HG02642 (cell line): Measurements from ENCODE around the gene LRRC41.

Source experiments
- ATAC-seq: cut with Tn5 transposase; IDR thresholded peaks from one replicate; pipeline ENCODE4 v1.9.1; 2021; ENCODE audit warnings: mild to moderate bottlenecking; ENCODE audit not compliant: unreplicated experiment, poor library complexity

The LRRC41 gene

GRCh38 chr1:46288485-46289133 lies 14.8 kb downstream of the LRRC41 start:
- ATAC-seq, result no peak

DNA sequence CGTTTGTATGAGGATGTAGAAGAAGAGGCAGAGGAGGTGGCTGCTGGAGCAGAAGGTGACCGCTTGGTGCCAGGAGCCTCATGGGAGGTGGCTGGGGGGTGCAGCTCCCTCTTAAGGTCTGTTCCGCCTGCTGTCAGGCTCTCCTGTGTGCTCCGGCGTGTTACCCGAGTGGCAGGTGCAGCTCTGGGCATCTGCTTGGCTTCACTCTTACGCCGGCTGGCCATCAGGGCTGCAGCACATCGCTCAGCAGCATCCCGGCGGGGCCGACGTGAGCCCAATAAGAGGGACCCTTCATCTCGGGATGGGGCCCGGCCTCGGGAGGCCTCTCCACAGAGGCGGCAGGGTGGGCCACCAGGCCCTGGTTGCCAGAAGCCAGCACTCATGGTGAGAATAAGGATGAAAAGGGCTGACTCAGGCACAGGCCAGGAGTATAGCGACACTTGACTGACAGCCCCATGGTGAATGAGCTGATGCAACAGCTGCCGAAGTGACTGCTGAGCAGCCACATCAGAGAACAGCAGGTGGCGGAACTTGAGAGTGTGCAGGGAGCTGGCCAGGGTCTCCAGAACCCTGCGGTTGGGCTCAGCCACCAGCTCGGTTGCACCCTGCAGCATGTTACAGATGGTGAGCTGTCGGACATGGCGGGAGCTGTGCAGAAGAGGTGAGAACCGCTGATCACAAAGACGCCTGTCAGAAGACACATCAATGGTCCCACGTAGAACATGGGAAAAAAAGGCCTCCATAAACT lies 17.5 kb downstream of the LRRC41 start:
- ATAC-seq, result no peak

- no peak for ATAC-seq
Observed at GRCh38 chr1:46284597-46285564, 18.5 kb downstream of the LRRC41 start.

DNA sequence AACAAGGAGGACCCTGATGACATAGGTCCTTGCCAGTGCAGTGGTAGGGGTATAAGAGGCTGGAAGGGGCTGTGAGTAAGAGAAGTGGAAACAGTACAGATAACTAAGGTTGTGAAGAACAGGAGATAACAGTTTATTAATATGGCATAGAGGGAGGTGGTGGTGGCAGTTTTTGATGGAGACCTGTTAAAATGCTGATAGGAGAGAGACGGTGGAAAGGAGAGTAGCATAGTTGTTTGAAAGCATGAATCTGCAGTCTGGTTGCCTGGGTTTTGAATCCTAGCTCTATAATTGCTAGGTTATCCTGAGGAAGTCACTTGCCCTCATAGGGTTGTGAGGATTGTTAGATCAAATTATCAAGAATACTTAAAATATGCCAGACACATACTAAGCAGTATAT lies 19.4 kb downstream of the LRRC41 start:
- no peak for ATAC-seq

DNA sequence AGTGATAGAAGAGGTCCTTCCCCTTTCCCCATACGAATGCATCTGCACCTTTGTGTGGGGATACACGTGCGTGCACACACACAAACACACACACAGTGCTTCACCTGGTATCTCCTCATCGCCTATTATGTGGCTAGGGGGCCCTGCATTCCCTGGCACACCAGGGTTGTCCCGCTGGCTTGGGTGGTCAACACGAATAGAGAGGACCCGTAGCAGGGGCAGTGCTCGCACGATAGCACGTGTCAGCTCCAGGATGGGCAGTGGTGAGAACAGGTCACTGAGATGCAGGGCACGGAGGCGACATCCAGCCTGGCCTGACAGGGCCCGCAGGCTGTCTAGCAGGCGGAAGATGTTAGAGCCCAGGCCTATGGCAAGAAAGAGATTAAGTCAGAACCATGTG lies 22.4 kb downstream of the LRRC41 start:
- ATAC-seq, result no peak

DNA sequence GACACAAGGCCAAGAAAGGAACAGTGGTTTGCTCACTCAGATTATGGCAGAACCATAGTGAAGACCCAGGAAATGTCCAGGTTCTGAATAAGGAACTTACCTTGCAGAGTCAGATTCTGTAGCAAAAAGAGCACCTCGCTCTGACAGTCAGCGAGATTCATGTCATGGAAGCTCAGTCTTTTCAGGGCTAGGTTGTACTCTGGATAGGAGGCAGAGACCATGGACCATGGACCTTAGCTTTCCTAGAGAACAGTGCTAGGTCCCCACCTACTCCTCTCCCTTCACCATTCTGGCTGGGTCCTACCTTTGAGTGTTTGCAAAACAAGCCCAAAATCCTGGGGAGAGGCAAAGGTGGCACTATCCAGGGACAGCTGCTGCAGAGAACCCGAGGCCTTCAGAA lies 23.3 kb downstream of the LRRC41 start:
- no peak for ATAC-seq

DNA sequence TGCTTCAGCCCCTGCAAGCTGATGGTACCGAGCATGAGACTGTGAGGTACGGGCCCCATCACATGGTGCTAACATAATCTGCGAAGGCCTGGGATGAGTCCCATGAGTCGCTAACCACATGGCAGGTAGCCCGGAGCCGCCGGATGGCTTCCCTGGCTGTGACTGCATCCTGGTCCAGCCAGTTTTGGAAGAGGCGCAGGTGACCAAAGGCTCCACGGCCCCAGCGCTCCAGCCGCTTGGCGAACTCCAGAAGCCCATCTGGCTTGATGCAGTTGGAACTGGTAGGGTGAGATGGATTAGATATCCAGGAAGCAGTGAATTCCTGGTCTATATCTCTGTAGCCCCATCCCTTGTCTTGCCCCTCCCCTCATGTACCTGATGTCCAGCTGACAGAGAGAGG lies 24.6 kb downstream of the LRRC41 start:
- no peak for ATAC-seq

DNA sequence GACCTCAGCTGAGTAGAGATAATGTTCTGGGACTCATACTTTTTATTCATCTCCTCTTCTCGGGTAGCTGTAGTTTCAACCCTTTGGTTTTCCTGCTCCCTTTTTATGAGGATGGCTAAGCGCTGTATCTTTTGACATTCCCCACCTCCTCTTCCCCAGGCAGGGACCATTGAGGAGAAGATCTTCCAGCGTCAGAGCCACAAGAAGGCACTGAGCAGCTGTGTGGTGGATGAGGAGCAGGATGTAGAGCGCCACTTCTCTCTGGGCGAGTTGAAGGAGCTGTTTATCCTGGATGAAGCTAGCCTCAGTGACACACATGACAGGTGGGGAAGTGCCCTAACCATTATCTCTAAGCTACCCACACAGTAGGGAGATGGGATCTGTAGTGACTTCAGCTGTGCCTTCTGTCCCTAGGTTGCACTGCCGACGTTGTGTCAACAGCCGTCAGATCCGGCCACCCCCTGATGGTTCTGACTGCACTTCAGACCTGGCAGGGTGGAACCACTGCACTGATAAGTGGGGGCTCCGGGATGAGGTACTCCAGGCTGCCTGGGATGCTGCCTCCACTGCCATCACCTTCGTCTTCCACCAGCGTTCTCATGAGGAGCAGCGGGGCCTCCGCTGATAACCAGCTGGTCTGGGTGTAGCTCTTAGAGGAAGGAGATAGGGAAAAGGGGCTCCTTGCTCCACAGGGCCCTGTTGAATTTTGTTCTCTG lies 25.6 kb downstream of the LRRC41 start:
- no peak for ATAC-seq

GRCh38 chr1:46275030-46275337 lies 28.4 kb downstream of the LRRC41 start:
- no peak for ATAC-seq

DNA sequence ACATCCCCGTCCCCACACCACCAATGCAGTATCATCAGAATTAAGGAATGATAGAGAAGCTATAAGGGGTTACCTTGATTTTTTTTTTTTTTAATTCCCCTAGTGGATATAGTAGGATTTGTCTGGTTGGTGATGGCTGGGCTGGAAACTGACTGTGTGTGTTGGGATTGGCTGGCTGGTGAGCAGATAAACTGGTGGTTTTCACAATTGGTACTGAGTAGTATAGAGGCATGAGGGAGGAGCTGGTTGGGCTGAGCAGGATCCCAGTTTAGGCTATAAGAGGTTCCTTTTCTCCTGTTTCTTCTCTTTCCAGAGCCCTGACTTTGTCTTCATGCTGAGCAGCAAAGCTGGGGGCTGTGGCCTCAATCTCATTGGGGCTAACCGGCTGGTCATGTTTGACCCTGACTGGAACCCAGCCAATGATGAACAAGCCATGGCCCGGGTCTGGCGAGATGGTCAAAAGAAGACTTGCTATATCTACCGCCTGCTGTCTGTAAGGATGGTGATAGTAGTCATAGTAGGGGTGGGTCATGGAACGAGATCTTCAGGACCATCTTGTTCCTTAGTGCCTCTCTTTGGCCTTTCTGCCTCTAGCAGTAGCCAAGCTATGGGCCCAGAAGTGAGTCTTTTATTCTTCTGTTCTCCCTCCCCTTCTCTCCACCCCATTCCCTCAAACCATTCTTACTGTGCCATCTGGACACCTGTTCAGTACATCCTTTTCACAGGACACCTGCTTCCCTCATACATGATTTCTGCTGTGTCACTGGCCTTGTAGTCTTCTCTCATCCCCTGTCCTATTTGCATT lies 29.0 kb downstream of the LRRC41 start:
- ATAC-seq, result no peak

DNA sequence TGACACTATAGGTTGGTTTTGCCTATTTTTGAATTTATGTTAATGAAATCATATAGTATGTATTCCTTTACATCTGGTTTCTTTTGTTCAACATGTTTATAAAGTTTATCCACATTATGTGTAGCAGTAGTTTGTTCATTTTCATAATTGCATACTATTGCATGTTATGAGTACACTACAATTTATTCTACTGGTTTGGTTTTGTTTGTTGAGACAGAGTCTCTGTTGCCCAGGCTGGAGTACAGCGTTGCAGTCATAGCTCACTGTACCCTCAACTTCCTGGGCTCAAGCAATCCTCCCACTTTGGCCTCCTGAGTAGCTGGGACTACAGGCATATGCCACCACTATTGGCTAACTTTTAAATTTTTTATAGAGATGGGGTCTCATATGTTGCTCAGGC lies 34.8 kb downstream of the LRRC41 start:
- no peak for ATAC-seq

GRCh38 chr1:46263146-46263545 lies 40.3 kb downstream of the LRRC41 start:
- no peak for ATAC-seq

DNA sequence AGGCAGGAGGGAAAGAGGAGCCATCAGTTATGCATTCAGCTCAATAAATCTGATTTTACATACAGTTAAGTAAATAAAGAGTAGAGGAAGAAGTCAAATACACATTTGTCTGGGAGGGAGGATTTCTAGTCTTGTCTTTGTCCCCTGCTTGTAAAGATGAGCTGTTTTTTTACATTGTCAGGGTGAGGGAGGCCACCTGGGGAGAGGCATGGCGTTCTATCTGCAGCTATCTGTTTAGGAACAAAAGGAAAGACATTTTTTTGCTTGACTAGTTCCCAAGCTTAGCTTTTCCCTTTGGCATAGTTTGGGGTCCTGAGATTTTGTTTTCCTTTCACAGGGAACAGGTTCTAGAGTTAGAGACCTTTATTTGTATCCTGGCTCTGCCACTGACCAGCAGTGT lies 40.9 kb downstream of the LRRC41 start:
- ATAC-seq, result no peak

- ATAC-seq, result no peak
Observed at GRCh38 chr1:46256523-46256922, 46.9 kb downstream of the LRRC41 start.

DNA sequence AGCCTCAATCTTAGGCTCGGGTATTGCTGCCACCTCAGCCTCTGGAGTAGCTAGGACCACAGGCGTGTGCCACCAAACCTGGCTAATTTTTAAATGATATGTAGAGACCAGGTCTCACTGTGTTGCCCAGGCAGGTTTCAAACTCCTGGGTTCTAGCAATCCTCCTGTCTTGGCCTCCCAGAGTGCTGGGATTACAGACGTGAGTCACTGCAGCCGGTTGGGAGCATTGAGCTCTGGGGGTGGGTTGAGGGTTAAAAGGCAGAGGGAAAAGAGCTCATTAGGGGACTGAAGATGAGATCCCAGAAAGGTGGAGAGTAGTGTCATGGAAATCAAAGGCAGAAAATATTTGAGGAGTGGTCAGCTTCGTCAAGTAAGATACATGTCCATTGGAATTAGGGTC lies 48.7 kb downstream of the LRRC41 start:
- ATAC-seq, result no peak

GRCh38 chr1:46248122-46248920 lies 55.1 kb downstream of the LRRC41 start:
- ATAC-seq, result no peak

- peak; percentile 93 for ATAC-seq
Observed at GRCh38 chr1:46247436-46248121, 55.8 kb downstream of the LRRC41 start, which contains the start of gene RAD54L. TSS of gene RAD54L (plus strand) at chr1:46247763. CDS start at chr1:46248406, 643 bp downstream.
